Measurements from ENCODE around the gene PROCR.

DNA sequence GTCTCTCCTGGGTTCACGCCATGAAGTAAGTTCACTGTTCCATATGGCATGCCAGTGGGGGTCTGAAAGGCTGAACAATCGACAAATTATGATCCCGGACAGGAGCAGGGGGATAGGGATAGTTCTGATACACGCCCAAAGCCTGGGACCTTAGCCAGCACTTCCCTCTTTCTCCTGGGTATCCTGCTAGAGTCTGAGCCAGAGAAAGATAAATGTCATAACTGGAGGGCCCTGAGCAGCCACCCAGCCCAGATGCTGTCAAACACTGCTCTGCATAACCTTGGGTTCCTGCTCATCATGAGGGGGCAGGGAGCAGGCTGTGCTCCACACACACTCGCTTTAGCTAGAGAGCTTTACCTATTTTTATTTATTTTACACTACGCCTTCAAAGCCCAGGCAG is 37.0 kb upstream of the PROCR start:
- TF ChIP-seq, protein P1, sequence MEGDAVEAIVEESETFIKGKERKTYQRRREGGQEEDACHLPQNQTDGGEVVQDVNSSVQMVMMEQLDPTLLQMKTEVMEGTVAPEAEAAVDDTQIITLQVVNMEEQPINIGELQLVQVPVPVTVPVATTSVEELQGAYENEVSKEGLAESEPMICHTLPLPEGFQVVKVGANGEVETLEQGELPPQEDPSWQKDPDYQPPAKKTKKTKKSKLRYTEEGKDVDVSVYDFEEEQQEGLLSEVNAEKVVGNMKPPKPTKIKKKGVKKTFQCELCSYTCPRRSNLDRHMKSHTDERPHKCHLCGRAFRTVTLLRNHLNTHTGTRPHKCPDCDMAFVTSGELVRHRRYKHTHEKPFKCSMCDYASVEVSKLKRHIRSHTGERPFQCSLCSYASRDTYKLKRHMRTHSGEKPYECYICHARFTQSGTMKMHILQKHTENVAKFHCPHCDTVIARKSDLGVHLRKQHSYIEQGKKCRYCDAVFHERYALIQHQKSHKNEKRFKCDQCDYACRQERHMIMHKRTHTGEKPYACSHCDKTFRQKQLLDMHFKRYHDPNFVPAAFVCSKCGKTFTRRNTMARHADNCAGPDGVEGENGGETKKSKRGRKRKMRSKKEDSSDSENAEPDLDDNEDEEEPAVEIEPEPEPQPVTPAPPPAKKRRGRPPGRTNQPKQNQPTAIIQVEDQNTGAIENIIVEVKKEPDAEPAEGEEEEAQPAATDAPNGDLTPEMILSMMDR (IDR thresholded peaks at IDR 0.05; ENCODE audit: low read length) = no peak
- TF ChIP-seq EZH2phosphoT487 (IDR thresholded peaks at IDR 0.05; ENCODE audit: low read length) (no peak), EZH2 (optimal IDR thresholded peaks at IDR 0.05; ENCODE audit: low read depth, low read length) (no peak)

Measured in MM.1S (cell line).